WERI-Rb-1 (cell line): Measurements from ENCODE around the gene ASTN1.

Experiments
- DNase-seq: peaks from one replicate; pipeline ENCODE4 v3.0.0-alpha.2; 2020
- H3K27ac ChIP-seq: fragments of 250-450 bp; sonication (Bioruptor Pico); 2 replicates; pipeline ENCODE4 v1.5.1; 2020; ENCODE audit warnings: mild to moderate bottlenecking, moderate library complexity
- H3K27me3 ChIP-seq: fragments of 250-450 bp; sonication (Bioruptor Pico); 2 replicates; pipeline ENCODE4 v1.5.1; 2021; ENCODE audit warnings: mild to moderate bottlenecking, low read depth, moderate library complexity; ENCODE audit not compliant: insufficient read depth, severe bottlenecking
- H3K36me3 ChIP-seq: fragments of 250-450 bp; sonication (Bioruptor Pico); 2 replicates; pipeline ENCODE4 v1.5.1; 2020; ENCODE audit warnings: mild to moderate bottlenecking, moderate library complexity
- H3K4me3 ChIP-seq: 2 replicates; pipeline ENCODE4 v1.5.1; 2011; ENCODE audit warnings: low read depth, mild to moderate bottlenecking, control low read depth, low read length
- H3K9me3 ChIP-seq: fragments of 250-450 bp; sonication (Bioruptor Pico); 2 replicates; pipeline ENCODE4 v1.5.1; 2021; ENCODE audit warnings: mild to moderate bottlenecking, moderate library complexity; ENCODE audit not compliant: severe bottlenecking
- TF ChIP-seq, protein P1 (sequence below): IDR thresholded peaks from 2 replicates; pipeline ENCODE4 v1.5.1; 2011; ENCODE audit warnings: low read depth, mild to moderate bottlenecking, control low read depth, inconsistent platforms, low read length

Gene ASTN1

GRCh38 chr1:177106196-177106595 lies 58.3 kb downstream of the ASTN1 start:
- Histone ChIP-seq H3K4me3 (no peak overlapping the region), H3K27me3 (no peaks in the 10 kb centered on the region), H3K9me3 (no peaks in the 10 kb centered on the region), H3K27ac (no peak overlapping the region), H3K36me3 (no peaks in the 10 kb centered on the region)
- TF ChIP-seq, protein P1, sequence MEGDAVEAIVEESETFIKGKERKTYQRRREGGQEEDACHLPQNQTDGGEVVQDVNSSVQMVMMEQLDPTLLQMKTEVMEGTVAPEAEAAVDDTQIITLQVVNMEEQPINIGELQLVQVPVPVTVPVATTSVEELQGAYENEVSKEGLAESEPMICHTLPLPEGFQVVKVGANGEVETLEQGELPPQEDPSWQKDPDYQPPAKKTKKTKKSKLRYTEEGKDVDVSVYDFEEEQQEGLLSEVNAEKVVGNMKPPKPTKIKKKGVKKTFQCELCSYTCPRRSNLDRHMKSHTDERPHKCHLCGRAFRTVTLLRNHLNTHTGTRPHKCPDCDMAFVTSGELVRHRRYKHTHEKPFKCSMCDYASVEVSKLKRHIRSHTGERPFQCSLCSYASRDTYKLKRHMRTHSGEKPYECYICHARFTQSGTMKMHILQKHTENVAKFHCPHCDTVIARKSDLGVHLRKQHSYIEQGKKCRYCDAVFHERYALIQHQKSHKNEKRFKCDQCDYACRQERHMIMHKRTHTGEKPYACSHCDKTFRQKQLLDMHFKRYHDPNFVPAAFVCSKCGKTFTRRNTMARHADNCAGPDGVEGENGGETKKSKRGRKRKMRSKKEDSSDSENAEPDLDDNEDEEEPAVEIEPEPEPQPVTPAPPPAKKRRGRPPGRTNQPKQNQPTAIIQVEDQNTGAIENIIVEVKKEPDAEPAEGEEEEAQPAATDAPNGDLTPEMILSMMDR: no peak
- no peak for DNase-seq

- Histone ChIP-seq H3K27ac (no peak overlapping the region), H3K4me3 (no peak overlapping the region), H3K27me3 (no peaks in the 10 kb centered on the region), H3K9me3 (no peaks in the 10 kb centered on the region), H3K36me3 (no peaks in the 10 kb centered on the region)
- no peak for DNase-seq
- TF ChIP-seq, protein P1: no peak
Observed at GRCh38 chr1:177103005-177103852, 61.3 kb downstream of the ASTN1 start.

- no peaks in the 10 kb centered on the region for H3K27me3 ChIP-seq
- H3K27ac ChIP-seq: no peak overlapping the region
- H3K36me3 ChIP-seq: no peaks in the 10 kb centered on the region
- TF ChIP-seq, protein P1: no peak
- no peaks in the 10 kb centered on the region for H3K9me3 ChIP-seq
- no peak for DNase-seq
- no peak overlapping the region for H3K4me3 ChIP-seq
Observed at GRCh38 chr1:177092001-177092400, 72.5 kb downstream of the ASTN1 start.

GRCh38 chr1:177091040-177091439 lies 73.5 kb downstream of the ASTN1 start:
- no peaks in the 10 kb centered on the region for H3K27me3 ChIP-seq
- no peak overlapping the region for H3K27ac ChIP-seq

DNA sequence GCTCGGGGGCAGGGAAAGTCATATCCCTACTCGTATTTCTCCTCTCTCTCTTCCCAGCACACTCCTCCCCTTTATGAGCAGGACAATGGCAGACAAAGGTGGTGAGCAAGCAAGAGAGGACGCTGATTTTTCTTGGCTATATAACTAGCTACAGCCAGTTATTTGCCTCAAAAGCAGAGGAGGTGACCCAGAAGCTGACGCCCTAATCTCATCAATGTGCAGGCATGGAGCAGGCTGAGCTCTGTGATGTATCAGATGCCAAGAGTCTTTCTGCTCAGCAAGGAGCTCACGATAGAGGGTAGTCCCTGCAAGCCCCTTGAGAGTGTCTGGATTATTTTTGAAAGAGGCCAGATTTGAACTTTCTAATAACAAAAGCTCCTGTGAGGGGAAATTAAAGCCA lies 75.5 kb downstream of the ASTN1 start:
- Histone ChIP-seq H3K27me3 (no peaks in the 10 kb centered on the region), H3K4me3 (no peak overlapping the region), H3K27ac (no peak overlapping the region), H3K9me3 (no peaks in the 10 kb centered on the region), H3K36me3 (no peaks in the 10 kb centered on the region)
- DNase-seq: no peak
- TF ChIP-seq, protein P1: no peak

More at GRCh38 chr1:177091040-177091439, 73.5 kb downstream of the ASTN1 start:
- no peaks in the 10 kb centered on the region for H3K36me3 ChIP-seq
- no peak overlapping the region for H3K4me3 ChIP-seq
- TF ChIP-seq, protein P1: no peak
- DNase-seq: no peak
- H3K9me3 ChIP-seq: no peaks in the 10 kb centered on the region
